ENCODE measurements around the gene ISY1. TPM values are rescaled to one million over a fixed set of nuclear protein-coding genes. Genes with fewer than 3 reads are reported as not detected.
"Not testable (repeated sequence)": the region's sequence is repeated elsewhere in the genome, so short reads cannot be mapped to it uniquely, and the experiment has no call there.

ISY1 gene
- total RNA-seq, 1 experiment from 2014 or later = 36.3 TPM

DNA sequence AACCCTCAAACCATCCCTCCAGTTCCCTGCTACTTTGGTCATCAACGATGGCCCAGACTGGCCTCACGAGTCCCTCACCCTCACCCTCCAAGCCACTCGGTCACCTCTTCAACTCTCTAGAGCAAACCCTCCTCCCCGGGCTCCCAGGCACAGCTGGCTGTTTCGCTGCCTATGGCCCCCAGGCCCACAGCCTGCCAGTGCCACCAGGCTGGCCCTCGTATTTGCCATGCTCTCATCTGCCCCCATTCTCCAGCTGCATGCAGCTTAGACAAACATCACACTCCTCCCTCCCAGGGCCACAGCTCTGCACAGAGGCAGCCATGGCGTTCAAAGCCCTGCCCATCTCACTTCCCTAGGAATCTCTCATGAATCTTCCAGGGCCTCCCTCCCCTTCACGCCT lies 53.1 kb downstream of the ISY1 start:
- no peak for DNase-seq (ENCODE audit: low read depth, low spot score)
- in situ Hi-C loops (cut with HindIII; ENCODE audit: low pct_unique_long_range_greater_than_20kb, low sequenced_read_pairs) = no loop called here

GRCh38 chr3:129106866-129107565 lies 53.8 kb downstream of the ISY1 start:
- DNase-seq (ENCODE audit: low read depth, low spot score) = no peak
- in situ Hi-C loops (cut with HindIII; ENCODE audit: low pct_unique_long_range_greater_than_20kb, low sequenced_read_pairs) = no loop called here

- DNase-seq (ENCODE audit: low read depth, low spot score) = no peak
- in situ Hi-C loops (cut with HindIII; ENCODE audit: low pct_unique_long_range_greater_than_20kb, low sequenced_read_pairs) = no loop called here
Measured at GRCh38 chr3:129106320-129106719, 54.5 kb downstream of the ISY1 start.

DNA sequence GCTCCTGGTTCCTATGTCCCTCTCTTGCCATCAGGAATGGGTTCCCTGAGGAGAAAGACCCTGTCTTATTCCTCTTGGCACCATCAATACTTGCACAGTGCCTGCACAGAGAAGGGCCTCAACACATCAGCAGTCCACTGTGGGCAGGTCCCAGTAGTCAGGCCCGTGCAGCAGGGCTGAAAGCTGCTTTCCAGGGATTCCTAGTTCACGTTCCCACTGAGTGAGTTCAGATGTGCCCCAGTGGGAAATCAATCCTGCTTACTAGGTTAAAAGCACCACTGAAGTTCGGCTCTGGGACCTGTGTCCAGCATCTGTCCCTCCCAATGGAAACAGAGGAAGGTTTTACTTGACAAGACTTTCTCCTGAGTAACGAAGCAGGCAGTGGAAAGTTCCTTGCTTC lies 55.0 kb downstream of the ISY1 start:
- no peak for DNase-seq (ENCODE audit: low read depth, low spot score)
- in situ Hi-C loops (cut with HindIII; ENCODE audit: low pct_unique_long_range_greater_than_20kb, low sequenced_read_pairs) = no loop called here

DNA sequence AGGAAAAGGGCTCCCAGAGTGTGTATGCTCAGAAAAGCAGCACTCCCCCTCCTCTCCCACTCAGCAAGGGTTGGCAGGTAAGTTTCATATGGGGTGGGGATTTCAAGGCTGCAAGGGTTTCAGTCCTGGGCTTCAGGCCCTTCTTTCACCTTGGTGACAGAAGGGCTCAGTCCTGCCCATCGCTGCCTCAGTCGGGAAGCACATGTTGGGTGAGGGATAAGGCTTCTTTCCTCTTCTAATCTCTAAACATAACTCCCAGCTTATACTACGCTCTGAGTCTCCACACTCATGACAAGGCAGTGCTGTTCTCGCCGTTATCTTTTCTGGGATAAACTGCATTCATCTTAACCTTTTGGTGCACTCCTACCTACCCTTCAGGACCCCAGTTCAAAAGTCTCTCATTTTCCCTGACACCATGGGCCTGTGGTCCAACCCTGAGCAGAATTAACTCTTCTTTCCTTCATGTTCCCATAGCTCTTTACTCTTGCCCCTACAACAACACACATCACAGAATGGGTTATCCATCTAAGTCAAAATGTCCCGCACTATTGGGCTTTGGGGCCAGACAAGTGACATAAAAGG lies 56.3 kb downstream of the ISY1 start:
- in situ Hi-C loops (cut with HindIII; ENCODE audit: low pct_unique_long_range_greater_than_20kb, low sequenced_read_pairs) = no loop called here
- DNase-seq (ENCODE audit: low read depth, low spot score) = no peak

GRCh38 chr3:129104051-129104450 lies 56.8 kb downstream of the ISY1 start:
- DNase-seq (ENCODE audit: low read depth, low spot score) = no peak
- in situ Hi-C loops (cut with HindIII; ENCODE audit: low pct_unique_long_range_greater_than_20kb, low sequenced_read_pairs) = no loop called here

- in situ Hi-C loops (cut with HindIII; ENCODE audit: low pct_unique_long_range_greater_than_20kb, low sequenced_read_pairs) = no loop called here
- DNase-seq (ENCODE audit: low read depth, low spot score) = no peak
Measured at GRCh38 chr3:129103296-129103695, 57.6 kb downstream of the ISY1 start.

DNA sequence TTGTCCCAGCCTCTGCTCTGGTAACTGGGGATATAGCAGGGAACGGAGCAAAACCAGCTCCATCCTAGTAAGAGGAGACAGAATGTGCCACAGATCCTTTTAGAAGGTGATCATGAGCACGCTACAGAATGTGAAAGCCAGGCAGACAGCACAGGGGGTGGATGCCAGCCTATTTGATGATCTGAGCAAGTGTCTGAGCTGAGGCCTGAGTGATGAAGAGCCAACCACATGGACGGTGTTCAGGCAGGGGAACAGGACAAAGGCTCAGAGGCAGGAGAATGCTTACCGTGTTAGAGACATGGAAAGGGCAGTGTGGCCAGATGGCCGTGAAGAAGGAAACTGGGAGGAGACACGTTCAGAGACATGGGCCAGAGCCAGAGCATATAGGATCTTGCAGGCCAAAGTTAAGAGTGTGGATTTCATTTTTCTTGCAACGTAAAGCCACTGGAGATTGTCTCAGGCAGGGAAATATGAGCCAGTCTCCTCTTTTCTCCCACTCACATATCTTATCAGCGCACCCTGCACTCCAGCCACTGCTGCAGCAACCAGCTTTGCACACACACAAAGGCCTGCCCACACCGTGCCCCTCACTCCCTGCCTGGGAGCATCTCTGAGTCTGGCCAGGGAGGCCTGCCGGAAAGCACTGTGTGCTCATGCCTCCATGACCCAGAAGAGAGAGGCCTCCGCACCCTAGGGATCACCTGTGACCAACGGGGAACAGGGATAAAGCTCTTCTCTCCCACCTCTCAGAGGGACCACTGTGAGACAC lies 59.3 kb downstream of the ISY1 start:
- in situ Hi-C loops (cut with HindIII; ENCODE audit: low pct_unique_long_range_greater_than_20kb, low sequenced_read_pairs) = no loop called here

GRCh38 chr3:129100274-129100673 lies 60.6 kb downstream of the ISY1 start:
- in situ Hi-C loops (cut with HindIII; ENCODE audit: low pct_unique_long_range_greater_than_20kb, low sequenced_read_pairs) = no loop called here
- no peak for DNase-seq (ENCODE audit: low read depth, low spot score)

More for the DNA sequence above, 59.3 kb downstream of the ISY1 start:
- DNase-seq (ENCODE audit: low read depth, low spot score) = no peak

- DNase-seq (ENCODE audit: low read depth, low spot score) = no peak
- in situ Hi-C loops (cut with HindIII; ENCODE audit: low pct_unique_long_range_greater_than_20kb, low sequenced_read_pairs) = no loop called here
Measured at GRCh38 chr3:129095285-129095684, 65.6 kb downstream of the ISY1 start.

- in situ Hi-C loops (cut with HindIII; ENCODE audit: low pct_unique_long_range_greater_than_20kb, low sequenced_read_pairs); DNase-seq (ENCODE audit: low read depth, low spot score): not testable (repeated sequence)
Measured at GRCh38 chr3:129088312-129088711, 72.6 kb downstream of the ISY1 start.

- DNase-seq (ENCODE audit: low read depth, low spot score) = peak; percentile 66
- in situ Hi-C loops (cut with HindIII; ENCODE audit: low pct_unique_long_range_greater_than_20kb, low sequenced_read_pairs) = not testable (repeated sequence)
Measured at GRCh38 chr3:129087904-129088303, 73.0 kb downstream of the ISY1 start.

GRCh38 chr3:129087138-129087702 lies 73.6 kb downstream of the ISY1 start:
- in situ Hi-C loops (cut with HindIII; ENCODE audit: low pct_unique_long_range_greater_than_20kb, low sequenced_read_pairs) = no loop called here

DNA sequence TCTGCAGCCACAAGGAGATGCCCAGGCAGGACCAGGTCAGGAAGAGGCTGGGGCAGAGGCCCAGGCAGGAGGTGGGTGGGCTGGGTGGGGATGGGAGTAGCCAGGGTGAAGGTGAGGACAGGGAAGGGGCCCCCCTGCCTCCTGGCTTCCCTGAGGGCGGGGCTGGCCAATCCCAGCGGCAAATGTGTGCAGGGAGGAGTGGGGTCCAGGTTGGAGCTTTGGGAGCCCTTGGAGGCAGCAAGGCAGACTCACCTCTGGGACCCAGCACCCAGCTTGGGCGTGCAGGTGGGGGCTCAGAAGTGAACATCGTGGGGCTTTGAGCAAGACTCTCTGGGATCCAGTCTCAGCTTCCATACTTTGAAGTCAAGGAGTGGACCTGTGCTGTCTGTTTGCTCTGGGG lies 75.0 kb downstream of the ISY1 start:
- in situ Hi-C loops (cut with HindIII; ENCODE audit: low pct_unique_long_range_greater_than_20kb, low sequenced_read_pairs) = no loop called here
- DNase-seq (ENCODE audit: low read depth, low spot score) = no peak

More at GRCh38 chr3:129087138-129087702, 73.6 kb downstream of the ISY1 start:
- DNase-seq (ENCODE audit: low read depth, low spot score) = no peak

DNA sequence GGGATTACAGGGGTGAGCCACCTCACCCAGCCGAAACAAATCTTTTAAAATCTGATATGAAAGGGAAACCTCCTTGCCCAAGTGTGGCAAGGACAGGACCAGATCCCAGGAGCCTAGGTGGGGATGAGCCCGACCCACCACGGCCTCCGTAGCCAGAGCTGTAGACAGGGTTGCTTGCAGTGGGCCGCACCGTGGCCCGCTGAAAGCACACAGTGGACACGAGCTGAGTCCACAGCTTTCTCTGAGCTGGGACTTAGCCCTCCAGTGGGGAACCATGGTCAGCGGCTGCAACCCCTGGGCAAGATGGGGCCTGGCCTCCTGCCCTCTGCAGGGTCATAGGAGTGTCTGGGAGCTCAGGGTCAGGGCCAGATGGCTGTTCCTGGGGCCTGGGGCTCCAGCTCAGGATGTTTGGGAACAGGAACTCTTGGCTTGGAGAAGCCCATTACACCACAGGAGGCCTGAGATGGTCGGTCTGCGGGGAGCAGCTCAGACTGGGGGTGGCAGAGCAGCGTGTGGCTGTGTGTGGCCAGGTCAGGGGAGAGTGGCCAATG lies 75.6 kb downstream of the ISY1 start:
- in situ Hi-C loops (cut with HindIII; ENCODE audit: low pct_unique_long_range_greater_than_20kb, low sequenced_read_pairs) = no loop called here
- DNase-seq (ENCODE audit: low read depth, low spot score) = no peak

GRCh38 chr3:129084501-129084900 lies 76.4 kb downstream of the ISY1 start:
- no peak for DNase-seq (ENCODE audit: low read depth, low spot score)
- in situ Hi-C loops (cut with HindIII; ENCODE audit: low pct_unique_long_range_greater_than_20kb, low sequenced_read_pairs) = no loop called here

DNA sequence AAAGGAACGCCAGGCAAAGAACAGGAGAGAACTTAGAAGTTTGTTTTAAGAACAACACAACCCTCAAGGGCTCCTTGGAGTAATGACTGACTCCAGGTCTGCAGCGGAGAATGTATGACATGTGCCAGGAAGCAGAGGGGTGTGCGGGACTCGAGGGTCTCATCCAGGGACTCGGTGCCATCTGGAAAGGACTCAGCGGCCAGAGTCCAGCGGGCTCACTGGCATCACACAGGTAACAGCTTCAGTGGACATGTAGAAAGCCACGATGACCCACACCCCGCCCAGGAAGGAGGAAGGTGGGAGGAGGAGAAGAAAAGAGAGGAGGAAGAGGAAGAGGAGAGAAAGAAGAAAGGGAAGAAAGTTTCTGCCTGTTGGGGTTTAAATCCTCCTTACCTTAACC lies 78.8 kb downstream of the ISY1 start:
- in situ Hi-C loops (cut with HindIII; ENCODE audit: low pct_unique_long_range_greater_than_20kb, low sequenced_read_pairs) = no loop called here
- DNase-seq (ENCODE audit: low read depth, low spot score) = no peak

DNA sequence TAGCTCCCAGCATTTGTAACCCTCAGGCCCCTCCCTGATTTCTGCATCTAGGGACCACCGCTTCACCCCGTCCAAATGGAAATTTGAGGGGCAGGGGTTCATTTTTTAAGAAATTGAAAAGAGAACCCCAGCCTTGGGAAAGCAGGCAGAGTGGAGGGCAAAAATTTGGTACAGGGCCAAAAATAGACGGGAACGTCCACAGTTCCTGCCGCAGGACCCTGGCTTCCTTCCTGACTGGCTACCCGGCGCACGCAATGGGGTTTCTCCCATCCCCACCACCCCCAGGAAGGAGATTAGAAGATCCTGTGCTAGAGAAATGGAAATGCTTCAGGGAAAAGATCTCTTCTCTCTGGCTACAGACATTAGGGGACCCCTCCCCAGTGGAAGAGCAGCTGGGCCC lies 79.4 kb downstream of the ISY1 start:
- in situ Hi-C loops (cut with HindIII; ENCODE audit: low pct_unique_long_range_greater_than_20kb, low sequenced_read_pairs) = no loop called here
- DNase-seq (ENCODE audit: low read depth, low spot score) = no peak
